GM23338 (cell line): ENCODE results near the gene BRD7. TPM values are rescaled to one million over a fixed set of nuclear protein-coding genes. Genes with fewer than 3 reads are reported as not detected.

Experiments
- ATAC-seq: fragments of 200-7000 bp; cut with Tn5 transposase; 3 replicates; pipeline ENCODE4 v1.9.1; 2020
- DNase-seq: peaks from one replicate; pipeline ENCODE4 v3.0.0-alpha.2; 2015; ENCODE audit warnings: low spot score
- H2AFZ ChIP-seq: fragments of 200-600 bp; sonication (generic); 2 replicates; pipeline ENCODE4 v1.8.0; 2016; ENCODE audit warnings: antibody characterized with exemption, mild to moderate bottlenecking, moderate library complexity
- H3F3A ChIP-seq: fragments of 200-600 bp; sonication (generic); replicated peaks from 2 replicates; pipeline ENCODE4 v1.8.0; 2017; ENCODE audit warnings: antibody characterized with exemption, mixed run types, low read depth
- H3K27ac ChIP-seq: fragments of 200-600 bp; sonication (generic); 2 replicates; pipeline ENCODE4 v1.6.1; 2016; ENCODE audit warnings: low read depth
- H3K27me3 ChIP-seq: fragments of 200-600 bp; sonication (generic); 2 replicates; pipeline ENCODE4 v1.8.0; 2016; ENCODE audit warnings: mild to moderate bottlenecking, mixed run types, moderate library complexity; ENCODE audit not compliant: insufficient read depth
- H3K36me3 ChIP-seq: fragments of 200-600 bp; sonication (generic); 2 replicates; pipeline ENCODE4 v1.8.0; 2016; ENCODE audit warnings: mild to moderate bottlenecking; ENCODE audit not compliant: insufficient read depth
- H3K4me1 ChIP-seq: fragments of 200-600 bp; sonication (generic); 2 replicates; pipeline ENCODE4 v1.8.0; 2016; ENCODE audit warnings: mild to moderate bottlenecking, moderate library complexity; ENCODE audit not compliant: insufficient read depth
- H3K4me2 ChIP-seq: fragments of 200-600 bp; sonication (generic); 2 replicates; pipeline ENCODE4 v1.7.1; 2017; ENCODE audit warnings: mixed run types
- H3K4me3 ChIP-seq: fragments of 200-600 bp; sonication (generic); 2 replicates; pipeline ENCODE4 v1.6.1; 2016; ENCODE audit warnings: mixed run types
- H3K79me2 ChIP-seq: fragments of 200-600 bp; sonication (generic); replicated peaks from 2 replicates; pipeline ENCODE4 v1.8.0; 2017; ENCODE audit warnings: mild to moderate bottlenecking; ENCODE audit not compliant: insufficient read depth
- H3K9me2 ChIP-seq: fragments of 200-600 bp; sonication (generic); 2 replicates; pipeline ENCODE4 v1.8.0; 2017; ENCODE audit not compliant: insufficient read depth
- H4K20me1 ChIP-seq: fragments of 200-600 bp; sonication (generic); replicated peaks from 2 replicates; pipeline ENCODE4 v1.8.0; 2017; ENCODE audit warnings: mild to moderate bottlenecking; ENCODE audit not compliant: insufficient read depth
- H3K27ac Mint-ChIP-seq: 2 replicates; pipeline ENCODE4 v1.8.0; 2020; ENCODE audit warnings: inconsistent platforms, mild to moderate bottlenecking, moderate library complexity, mixed read lengths
- H3K27me3 Mint-ChIP-seq: 3 replicates; pipeline ENCODE4 v1.8.0; 2022; ENCODE audit warnings: low read depth, mild to moderate bottlenecking, moderate library complexity, mixed read lengths, inconsistent platforms; ENCODE audit not compliant: insufficient read depth, poor library complexity
- H3K36me3 Mint-ChIP-seq: 3 replicates; pipeline ENCODE4 v1.8.0; 2021; ENCODE audit warnings: low read depth, mild to moderate bottlenecking, inconsistent platforms, moderate library complexity, mixed read lengths
- H3K4me1 Mint-ChIP-seq: 3 replicates; pipeline ENCODE4 v1.8.0; 2020; ENCODE audit warnings: mild to moderate bottlenecking, inconsistent platforms, mixed read lengths
- H3K4me3 Mint-ChIP-seq: 3 replicates; pipeline ENCODE4 v1.8.0; 2021; ENCODE audit warnings: moderate library complexity, mild to moderate bottlenecking, inconsistent platforms, mixed read lengths
- H3K9me3 Mint-ChIP-seq: 3 replicates; pipeline ENCODE4 v1.8.0; 2020; ENCODE audit warnings: moderate library complexity, mild to moderate bottlenecking, inconsistent platforms, mixed read lengths
- CREB1 ChIP-seq: fragments of 250-450 bp; sonication (Bioruptor Pico); IDR thresholded peaks from 2 replicates; pipeline ENCODE4 v1.5.0; 2020; ENCODE audit warnings: low read depth, mild to moderate bottlenecking, moderate library complexity
- CTCF ChIP-seq, 2 experiments: fragments of 200-600 bp in 1 of 2; sonication (generic) in 1 of 2; conservative IDR thresholded peaks; 2 replicates each; pipeline versions ENCODE4 v1.5.1 to v1.6.1; 2016 to 2017; ENCODE audit warnings: antibody characterized with exemption in 2 of 2, low read depth in 2 of 2, mild to moderate bottlenecking in 2 of 2, moderate library complexity in 1 of 2
- ETS1 ChIP-seq: IDR thresholded peaks from 2 replicates; pipeline ENCODE4 v1.6.1; 2016; ENCODE audit warnings: antibody characterized with exemption
- EZH2phosphoT487 ChIP-seq: fragments of 200-600 bp; sonication (generic); IDR thresholded peaks from one replicate; pipeline ENCODE4 v1.8.1; 2018; ENCODE audit warnings: antibody characterized with exemption; ENCODE audit not compliant: unreplicated experiment
- JUNB ChIP-seq: IDR thresholded peaks from one replicate; pipeline ENCODE4 v1.6.1; 2016; ENCODE audit warnings: antibody characterized with exemption; ENCODE audit not compliant: unreplicated experiment
- POLR2AphosphoS5 ChIP-seq: IDR thresholded peaks from 2 replicates; pipeline ENCODE4 v1.6.1; 2016; ENCODE audit warnings: antibody characterized with exemption, low read depth
- REST ChIP-seq: IDR thresholded peaks from one replicate; pipeline ENCODE4 v1.6.1; 2018; ENCODE audit warnings: antibody characterized with exemption; ENCODE audit not compliant: unreplicated experiment
- STAT1 ChIP-seq: IDR thresholded peaks from one replicate; pipeline ENCODE4 v1.6.1; 2016; ENCODE audit warnings: antibody characterized with exemption; ENCODE audit not compliant: unreplicated experiment
- ZNF114 ChIP-seq: fragments of 250-450 bp; sonication (Bioruptor Pico); IDR thresholded peaks from 2 replicates; pipeline ENCODE4 v1.5.0; 2020; ENCODE audit warnings: mild to moderate bottlenecking, moderate library complexity
- polyA plus RNA-seq: library from polyadenylated mRNA; unstranded; fragments of >200 nt; fragmentation: Nextera tagmentation; extraction: Ambion mirVana; gene quantifications from 2 replicates; pipeline ENCODE4 v1.2.1, GENCODE V29; 2016
- total RNA-seq: library from RNA; depleted of rRNA; stranded (reverse); fragments of >200 nt; shearing (Covaris generic); gene quantifications from 2 replicates; pipeline ENCODE4 v1.2.3, GENCODE V29; 2014

Gene BRD7
- total and polyA plus RNA-seq, 2 experiments from 2014 or later = 93.0 to 149 TPM

- TF ChIP-seq CTCF (conservative IDR thresholded peaks at IDR 0.05; ENCODE audit: low read depth in 2 of 2) (no peak), ETS1 (no peak), EZH2phosphoT487 (no peak), CREB1 (no peak), JUNB (no peak)
Observed at GRCh38 chr16:50414152-50414551, 45.4 kb upstream of the BRD7 start (continued).

GRCh38 chr16:50411034-50411433, 42.2 kb upstream of the BRD7 start:
- Mint-ChIP-seq H3K36me3 (no peaks in the 10 kb centered on the region), H3K27ac (no peak overlapping the region), H3K4me1 (no peaks in the 10 kb centered on the region; the same call in 2 of the 3 replicates), H3K27me3 (no peaks in the 10 kb centered on the region), H3K4me3 (no peak overlapping the region), H3K9me3 (peaks cover 15% of the 10 kb centered on the region)
- peaks cover 3% of the 10 kb centered on the region; the same call in 1 of the 2 replicates for H3K4me1 ChIP-seq
- H3K9me2 ChIP-seq = 0 out of 2 replicates have a peak, but pooled peaks cover 3% of the 10 kb centered on the region
- no peaks in the 10 kb centered on the region for H4K20me1 ChIP-seq
- no peaks in the 10 kb centered on the region for H3K79me2 ChIP-seq
- H3K27ac ChIP-seq = no peak overlapping the region
- H3K4me3 ChIP-seq = no peak overlapping the region
- no peaks in the 10 kb centered on the region for H3F3A ChIP-seq
- ATAC-seq = no peak
- DNase-seq = no peak
- no peaks in the 10 kb centered on the region for H3K27me3 ChIP-seq
- no peaks in the 10 kb centered on the region for H3K36me3 ChIP-seq
- TF ChIP-seq POLR2AphosphoS5 (no peak), REST (no peak), ZNF114 (no peak), STAT1 (no peak), CREB1 (no peak), EZH2phosphoT487 (no peak)
- H2AFZ ChIP-seq = no peak overlapping the region
- H3K4me2 ChIP-seq = no peak overlapping the region
